GM19468 (cell line): ENCODE data around the gene MEGF11.
"Not testable (repeated sequence)": the region's sequence is repeated elsewhere in the genome, so short reads cannot be mapped to it uniquely, and the experiment has no call there.

ENCODE experiments used
- ATAC-seq: cut with Tn5 transposase; IDR thresholded peaks from one replicate; pipeline ENCODE4 v1.9.1; 2021; ENCODE audit warnings: mild to moderate bottlenecking, moderate library complexity, moderate number of reproducible peaks; ENCODE audit not compliant: unreplicated experiment; ENCODE audit errors: extremely low read depth

Gene MEGF11

DNA sequence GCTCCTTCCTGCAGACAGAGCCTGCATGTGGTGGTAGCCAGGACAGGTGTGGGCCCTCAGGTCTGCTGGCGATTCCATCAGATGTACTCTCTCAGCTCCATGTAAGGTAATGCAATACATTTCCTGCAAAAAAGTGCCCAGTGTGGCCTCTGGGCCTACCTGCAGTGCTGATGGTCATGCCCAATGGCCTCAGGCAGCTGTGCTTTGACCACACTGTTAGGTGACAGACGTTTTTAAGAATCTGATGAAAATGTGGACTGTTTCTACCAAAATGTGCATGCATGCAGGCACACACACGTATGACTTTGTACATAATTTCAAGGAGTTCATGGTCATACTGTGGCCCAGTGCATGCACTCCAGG lies 231.4 kb downstream of the MEGF11 start:
- ATAC-seq, result no peak

DNA sequence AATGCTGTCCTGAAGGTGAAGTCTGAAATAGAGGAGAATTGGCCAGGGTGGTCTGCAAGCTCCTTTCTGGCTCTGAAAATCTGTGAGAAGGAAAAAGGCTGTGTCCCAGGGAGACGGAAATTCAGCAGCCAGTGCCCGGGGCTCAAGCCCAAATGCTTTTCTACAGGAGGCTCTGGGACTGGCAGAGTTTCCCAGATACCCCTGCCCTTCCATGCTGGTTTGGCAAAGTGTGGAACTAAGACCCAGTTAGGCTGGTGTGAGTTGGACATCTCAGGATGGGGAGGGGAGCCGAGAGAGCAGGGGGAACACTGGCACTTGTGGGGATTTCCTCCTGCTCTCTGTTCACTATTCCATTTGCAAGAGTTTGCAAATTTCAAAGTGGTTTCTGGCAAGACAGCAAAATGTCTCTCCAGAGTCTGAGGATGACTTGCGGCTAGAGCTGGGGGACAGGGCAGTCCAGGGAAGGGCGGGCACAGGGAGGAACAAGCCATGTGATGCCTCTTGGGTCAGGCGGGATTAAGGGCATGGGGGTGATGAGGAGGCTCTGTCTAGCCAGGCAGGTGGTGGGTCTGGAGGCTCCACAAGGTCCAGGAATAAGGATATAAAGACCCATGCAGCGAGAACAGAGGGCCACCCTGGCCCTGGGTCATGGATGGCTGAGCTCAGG lies 231.9 kb downstream of the MEGF11 start:
- no peak for ATAC-seq

GRCh38 chr15:66019826-66020398 lies 233.6 kb downstream of the MEGF11 start:
- ATAC-seq, result no peak

GRCh38 chr15:66019368-66019767 lies 234.2 kb downstream of the MEGF11 start:
- ATAC-seq, result no peak

- ATAC-seq, result no peak
These were observed 235.1 kb downstream of the MEGF11 start for GRCh38 chr15:66018488-66018797.

GRCh38 chr15:66017792-66018487 lies 235.6 kb downstream of the MEGF11 start:
- no peak for ATAC-seq

- no peak for ATAC-seq
These were observed 236.6 kb downstream of the MEGF11 start for GRCh38 chr15:66017000-66017399.

- ATAC-seq, result no peak
These were observed 237.4 kb downstream of the MEGF11 start for GRCh38 chr15:66016199-66016598.

- no peak for ATAC-seq
These were observed 238.8 kb downstream of the MEGF11 start for GRCh38 chr15:66014635-66015182.

GRCh38 chr15:66014022-66014421 lies 239.5 kb downstream of the MEGF11 start:
- no peak for ATAC-seq

GRCh38 chr15:66008940-66009562 lies 244.5 kb downstream of the MEGF11 start:
- ATAC-seq, result no peak

- no peak for ATAC-seq
These were observed 245.8 kb downstream of the MEGF11 start for GRCh38 chr15:66007663-66008262.

DNA sequence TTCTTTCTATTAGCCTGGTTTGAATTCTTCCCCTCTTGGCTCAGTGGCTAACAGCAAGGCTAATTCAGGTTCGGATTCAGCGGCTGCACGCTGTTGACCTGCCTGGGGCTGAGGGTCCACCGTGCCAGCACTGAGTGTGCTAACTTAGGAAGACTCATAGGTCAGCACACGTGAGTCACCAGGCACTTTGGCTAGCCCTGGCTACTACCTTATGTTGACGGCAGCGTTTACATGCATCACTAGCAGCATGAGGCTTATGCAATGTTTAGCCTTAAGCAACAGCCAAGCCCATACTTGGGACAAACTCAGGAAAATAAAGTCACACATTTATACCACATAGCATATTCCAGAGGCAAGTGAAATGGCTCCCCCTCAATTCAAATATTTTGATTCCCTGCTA lies 246.6 kb downstream of the MEGF11 start:
- ATAC-seq, result no peak

GRCh38 chr15:66004618-66005262 lies 248.8 kb downstream of the MEGF11 start:
- ATAC-seq, result no peak

GRCh38 chr15:66003129-66003528 lies 250.4 kb downstream of the MEGF11 start:
- ATAC-seq, result not testable (repeated sequence)

DNA sequence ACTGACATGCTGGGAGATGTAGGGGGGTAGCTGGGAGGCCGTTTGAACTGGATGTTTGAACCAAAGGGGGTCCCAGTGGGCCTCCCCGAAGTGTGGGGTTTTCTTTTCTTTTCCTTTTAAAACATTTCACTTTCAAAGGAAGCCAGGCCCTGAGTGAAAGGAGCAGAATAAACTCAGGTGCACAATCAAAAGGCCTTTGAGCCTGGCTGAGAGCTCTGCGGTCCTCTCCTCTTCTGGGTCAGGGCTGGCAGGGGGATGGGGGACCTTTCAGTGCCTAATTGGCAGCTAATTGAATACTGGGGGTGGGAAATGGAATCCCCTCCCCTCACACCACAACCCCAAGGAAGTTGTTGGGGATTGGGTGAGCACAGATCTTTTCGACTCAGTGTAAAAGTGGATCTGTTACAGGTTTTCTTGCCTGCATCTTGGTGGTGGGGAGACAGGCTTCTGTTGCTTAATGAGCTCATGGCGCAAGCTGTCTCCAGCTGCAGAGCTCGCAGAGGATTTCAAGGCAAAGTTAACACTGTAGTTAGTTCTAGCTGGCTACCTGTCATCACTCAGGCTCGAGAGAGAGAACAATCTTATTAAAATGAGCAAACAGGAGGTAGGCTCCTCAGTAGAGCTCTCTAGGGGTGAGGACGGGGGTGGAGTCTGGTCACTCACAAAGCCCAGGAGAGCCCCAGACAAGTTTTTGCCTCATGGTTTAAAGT lies 251.7 kb downstream of the MEGF11 start:
- ATAC-seq, result no peak

DNA sequence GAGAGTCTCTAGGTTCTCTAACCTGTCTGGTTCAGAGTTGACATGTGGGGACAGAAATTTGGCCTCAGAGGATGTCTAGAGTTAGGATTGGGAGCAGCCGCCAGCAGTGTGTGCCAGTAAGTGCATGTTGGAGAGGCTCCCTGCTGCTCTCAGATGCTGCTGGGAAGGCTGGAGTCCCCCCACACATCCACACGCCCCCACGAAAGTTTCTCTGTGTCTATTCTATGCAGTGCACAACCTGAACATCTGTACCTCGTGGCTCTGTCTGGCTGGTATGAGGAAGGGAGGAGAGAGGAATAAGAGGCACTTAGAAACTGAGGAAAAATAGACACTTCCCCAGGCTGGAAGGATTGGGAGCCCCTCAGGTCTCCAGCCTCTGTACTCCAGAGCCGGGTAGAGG lies 252.5 kb downstream of the MEGF11 start:
- no peak for ATAC-seq

- ATAC-seq, result no peak
These were observed 255.1 kb downstream of the MEGF11 start for GRCh38 chr15:65998486-65998885.

DNA sequence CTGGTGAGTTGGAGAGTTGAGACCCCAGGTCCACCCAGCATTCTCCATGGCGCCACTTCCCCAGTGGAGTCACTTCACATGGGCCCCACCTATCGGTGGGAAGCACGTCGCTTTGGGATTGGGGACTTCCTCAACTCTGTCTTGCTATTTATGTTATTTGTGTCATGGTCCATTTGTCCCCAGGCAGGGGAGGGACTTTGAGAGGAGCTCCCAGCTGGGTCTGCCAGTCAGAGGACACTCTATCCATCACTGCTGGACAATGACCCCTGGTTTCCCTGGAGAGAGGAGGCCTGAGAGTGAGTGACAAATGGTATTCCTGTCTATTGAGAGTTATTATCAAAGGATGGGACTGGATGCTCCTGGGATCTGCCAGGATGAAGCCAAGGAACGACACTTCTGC lies 256.6 kb downstream of the MEGF11 start:
- ATAC-seq, result no peak

DNA sequence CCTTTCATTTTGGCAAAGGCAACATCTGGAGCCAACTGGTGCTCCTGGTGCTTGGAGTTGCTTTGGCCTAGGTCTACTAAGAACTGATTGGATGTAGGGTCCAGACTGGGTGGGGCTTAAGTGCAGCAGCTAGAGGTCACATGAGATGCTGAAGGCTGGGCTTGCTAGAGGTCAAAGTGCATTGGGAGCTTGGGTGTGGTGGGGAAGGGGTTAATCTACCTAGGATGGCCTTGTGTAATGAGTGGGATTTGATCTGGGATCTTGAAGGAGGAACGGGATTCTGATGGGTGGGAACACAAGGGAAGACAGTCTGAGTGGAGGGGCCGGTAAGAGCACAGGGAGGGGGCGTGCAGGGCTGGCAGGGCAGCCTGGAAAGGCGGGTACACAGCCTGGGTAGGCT lies 258.7 kb downstream of the MEGF11 start:
- no peak for ATAC-seq
